K562 (cell line): ENCODE measurements around the gene ANAPC16. TPM values are rescaled to one million over a fixed set of nuclear protein-coding genes. Genes with fewer than 3 reads are reported as not detected.

Source experiments
- ATF1 ChIP-seq, 2 experiments: fragments of 450-650 bp in 1 of 2; IDR thresholded peaks; 2 replicates each; pipeline ENCODE4 v1.6.1; 2016; ENCODE audit warnings: missing compliant biosample characterization in 1 of 2, missing genetic modification characterization in 1 of 2
- CHD2 ChIP-seq: IDR thresholded peaks from 2 replicates; pipeline ENCODE4 v1.6.1; 2011; ENCODE audit warnings: low read depth, low read length
- FOSL1 ChIP-seq: fragments of 200-800 bp; sonication (Bioruptor generic); conservative IDR thresholded peaks from 2 replicates; pipeline ENCODE4 v1.6.1; 2016; ENCODE audit warnings: missing genetic modification characterization, missing compliant biosample characterization
- HEY1 ChIP-seq: fragments of 250-450 bp; sonication (Bioruptor Pico); IDR thresholded peaks from 2 replicates; pipeline ENCODE4 v1.5.0; 2020; ENCODE audit warnings: mild to moderate bottlenecking, moderate library complexity, borderline replicate concordance
- HSF4 ChIP-seq: fragments of 250-450 bp; sonication (Bioruptor Pico); IDR thresholded peaks from 2 replicates; pipeline ENCODE4 v2.1.2; 2022; ENCODE audit warnings: mild to moderate bottlenecking, moderate library complexity, borderline replicate concordance
- IRF2 ChIP-seq: sonication (generic); formaldehyde crosslinking; IDR thresholded peaks from 2 replicates; pipeline ENCODE4 v1.8.1; 2022; ENCODE audit warnings: mild to moderate bottlenecking, missing genetic modification reagents
- KLF6 ChIP-seq: fragments of 250-450 bp; sonication (Bioruptor Pico); IDR thresholded peaks from 2 replicates; pipeline ENCODE4 v1.4.0; 2020; ENCODE audit warnings: mild to moderate bottlenecking, moderate library complexity, borderline replicate concordance
- MECOM ChIP-seq: fragments of 250-450 bp; sonication (Bioruptor Pico); IDR thresholded peaks from 2 replicates; pipeline ENCODE4 v1.8.0; 2022; ENCODE audit warnings: inconsistent platforms
- NONO ChIP-seq, 2 experiments: fragments of 200-400 bp in 1 of 2; fragments of 450-650 bp in 1 of 2; formaldehyde crosslinking in 1 of 2; IDR thresholded peaks; 2 replicates each; pipeline ENCODE4 v1.6.1; 2017; ENCODE audit warnings: low read depth in 2 of 2, mild to moderate bottlenecking in 2 of 2, moderate library complexity in 2 of 2, low read length in 1 of 2
- PBX2 ChIP-seq, 2 experiments: IDR thresholded peaks in 1 of 2; conservative IDR thresholded peaks in 1 of 2; 2 replicates each; pipeline ENCODE4 v1.6.1; 2016; ENCODE audit warnings: low read depth in 2 of 2, mild to moderate bottlenecking in 1 of 2, missing compliant biosample characterization in 1 of 2, missing genetic modification characterization in 1 of 2, moderate library complexity in 1 of 2
- POLR2G ChIP-seq: fragments of 200-400 bp; formaldehyde crosslinking; IDR thresholded peaks from 2 replicates; pipeline ENCODE4 v1.6.1; 2017; ENCODE audit warnings: low read depth, mild to moderate bottlenecking, antibody characterized with exemption, low read length, moderate library complexity
- SPI1 ChIP-seq: IDR thresholded peaks from 2 replicates; pipeline ENCODE4 v1.6.1; 2011; ENCODE audit warnings: low read depth, low read length, control low read depth, borderline replicate concordance
- ZNF165 ChIP-seq: fragments of 250-450 bp; sonication (Bioruptor Pico); IDR thresholded peaks from 2 replicates; pipeline ENCODE4 v1.4.0; 2020; ENCODE audit warnings: borderline replicate concordance
- ZNF174 ChIP-seq: fragments of 250-450 bp; sonication (Bioruptor Pico); IDR thresholded peaks from 2 replicates; pipeline ENCODE4 v1.4.0; 2020; ENCODE audit warnings: mild to moderate bottlenecking
- ZNF217 ChIP-seq: sonication (generic); formaldehyde crosslinking; IDR thresholded peaks from 2 replicates; pipeline ENCODE4 v1.8.0; 2022; ENCODE audit warnings: mild to moderate bottlenecking, missing genetic modification reagents
- polyA plus RNA-seq, 8 experiments: library from polyadenylated mRNA; depleted of rRNA in 4 of 8; stranded (reverse) in 5 of 8; unstranded in 3 of 8; fragments of >200 nt; fragmentation: Nextera tagmentation in 2 of 8; fragmentation: Illumina TruSeq in 1 of 8; extraction: Ambion mirVana in 2 of 8; extraction: Trizol in 1 of 8; gene quantifications; 2 replicates each; pipeline versions ENCODE4 v1.2.1 to v1.2.3, GENCODE V29; 2011 to 2014; ENCODE audit warnings: inconsistent platforms in 1 of 8, missing spikeins in 1 of 8
- total RNA-seq, 7 experiments: library from RNA; depleted of rRNA in 6 of 7; stranded (reverse); fragments of >200 nt in 6 of 7; fragmentation: Illumina TruSeq in 2 of 7; extraction: Trizol in 2 of 7; gene quantifications; 2 replicates each; pipeline versions ENCODE4 v1.2.1 to v1.2.3, GENCODE V29; 2011 to 2021; ENCODE audit warnings: low replicate concordance in 1 of 7
- TF ChIP-seq, protein P1 (sequence below): fragments of 450-650 bp; IDR thresholded peaks from 2 replicates; pipeline ENCODE4 v1.6.1; 2016
- TF ChIP-seq, protein P2 (sequence below): sonication (generic); formaldehyde crosslinking; IDR thresholded peaks from 2 replicates; pipeline ENCODE4 v1.8.0; 2022; ENCODE audit warnings: mild to moderate bottlenecking, missing genetic modification reagents, borderline replicate concordance
- TF ChIP-seq, protein P3 (sequence below): fragments of 250-450 bp; sonication (Bioruptor Pico); IDR thresholded peaks from 2 replicates; pipeline ENCODE4 v1.8.0; 2021; ENCODE audit warnings: borderline replicate concordance, mild to moderate bottlenecking, moderate library complexity; ENCODE audit not compliant: poor library complexity, severe bottlenecking

ANAPC16 gene
- total and polyA plus RNA-seq, 9 of the 15 experiments (the other 6 are each of a cell fraction or from before 2014, with no cell fraction given) = 42.6 to 208 (median 108) TPM

DNA sequence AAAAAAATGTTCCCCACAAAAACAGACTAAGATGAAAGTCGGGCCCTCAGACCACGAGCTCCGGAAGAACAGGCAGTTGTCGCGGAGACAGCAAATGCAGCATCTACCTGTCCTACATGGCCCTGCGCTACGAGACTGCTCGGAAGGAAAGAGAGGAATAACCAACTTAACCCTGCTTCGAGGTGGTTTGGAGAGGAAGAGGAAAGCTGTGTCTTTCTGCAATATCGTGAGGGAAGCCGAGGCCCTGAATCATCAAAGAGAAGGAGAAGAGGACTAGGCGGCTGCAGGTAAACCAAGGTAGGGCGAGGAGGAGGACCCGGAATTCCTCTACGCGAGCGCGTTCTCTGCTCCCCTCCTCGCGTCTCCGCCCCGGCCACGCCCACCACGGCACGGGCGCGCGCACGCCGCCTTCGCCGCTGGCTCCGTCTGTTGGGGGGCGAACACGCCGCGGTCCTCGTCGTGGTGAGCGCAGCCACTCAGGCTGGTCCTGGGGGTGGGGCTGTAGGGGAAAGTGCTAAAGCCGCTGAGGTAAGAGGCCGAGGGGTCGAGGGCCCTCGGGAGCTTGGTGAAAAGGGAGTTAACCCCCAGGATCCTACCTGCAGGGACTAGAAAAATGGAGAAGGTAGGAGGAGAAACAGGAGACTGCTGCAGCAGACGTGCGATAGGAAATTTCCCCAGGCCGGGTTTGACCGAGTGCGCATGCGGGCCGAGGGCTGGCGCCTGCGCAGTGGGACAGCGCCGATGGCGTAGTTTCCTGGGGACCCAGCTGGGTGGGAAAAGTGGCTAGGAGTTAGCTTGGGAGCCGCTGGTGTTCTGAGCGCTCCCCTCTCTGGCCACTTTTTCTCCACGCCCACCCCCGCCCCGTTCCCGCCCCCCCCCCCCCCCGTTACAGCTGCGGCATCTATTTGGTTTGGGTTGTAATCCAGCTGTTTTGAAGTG is at the start of gene ANAPC16, which contains the start of gene ASCC1 (continued):
- TF ChIP-seq PBX2 (CRISPR knock-in tag; IDR thresholded peaks at IDR 0.05; ENCODE audit: low read depth) (no peak), PBX2 (tag; conservative IDR thresholded peaks at IDR 0.05; ENCODE audit: low read depth) (0 out of 2 replicates have a peak, but pooled peaks have one; percentile 15), ATF1 (CRISPR knock-in tag; IDR thresholded peaks at IDR 0.05) (no peak), ATF1 (tag; IDR thresholded peaks at IDR 0.05) (peak; percentile 87), ZNF174 (no peak), NONO (IDR thresholded peaks at IDR 0.05; ENCODE audit: low read depth in 2 of 2, low read length in 1 of 2) (0 out of 4 replicates have a peak, but pooled peaks of 1 of the 2 experiments have one; percentile 42), ZNF165 (CRISPR knock-in tag) (peak; percentile 26; the same call in 1 of the 2 replicates), ZNF217 (no peak), SPI1 (no peak), IRF2 (CRISPR knock-in tag) (no peak), KLF6 (CRISPR knock-in tag) (no peak; the same call in 1 of the 2 replicates), CHD2 (peak; percentile 33; the same call in 1 of the 2 replicates), FOSL1 (tag) (0 out of 2 replicates have a peak, but pooled peaks have one; percentile 40), POLR2G (peak; percentile 99), HSF4 (no peak), MECOM (peak; percentile 77), HEY1 (no peak)
- TF ChIP-seq, protein P1, sequence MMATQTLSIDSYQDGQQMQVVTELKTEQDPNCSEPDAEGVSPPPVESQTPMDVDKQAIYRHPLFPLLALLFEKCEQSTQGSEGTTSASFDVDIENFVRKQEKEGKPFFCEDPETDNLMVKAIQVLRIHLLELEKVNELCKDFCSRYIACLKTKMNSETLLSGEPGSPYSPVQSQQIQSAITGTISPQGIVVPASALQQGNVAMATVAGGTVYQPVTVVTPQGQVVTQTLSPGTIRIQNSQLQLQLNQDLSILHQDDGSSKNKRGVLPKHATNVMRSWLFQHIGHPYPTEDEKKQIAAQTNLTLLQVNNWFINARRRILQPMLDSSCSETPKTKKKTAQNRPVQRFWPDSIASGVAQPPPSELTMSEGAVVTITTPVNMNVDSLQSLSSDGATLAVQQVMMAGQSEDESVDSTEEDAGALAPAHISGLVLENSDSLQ = peak; percentile 49; the same call in 1 of the 2 replicates
- TF ChIP-seq, protein P2, sequence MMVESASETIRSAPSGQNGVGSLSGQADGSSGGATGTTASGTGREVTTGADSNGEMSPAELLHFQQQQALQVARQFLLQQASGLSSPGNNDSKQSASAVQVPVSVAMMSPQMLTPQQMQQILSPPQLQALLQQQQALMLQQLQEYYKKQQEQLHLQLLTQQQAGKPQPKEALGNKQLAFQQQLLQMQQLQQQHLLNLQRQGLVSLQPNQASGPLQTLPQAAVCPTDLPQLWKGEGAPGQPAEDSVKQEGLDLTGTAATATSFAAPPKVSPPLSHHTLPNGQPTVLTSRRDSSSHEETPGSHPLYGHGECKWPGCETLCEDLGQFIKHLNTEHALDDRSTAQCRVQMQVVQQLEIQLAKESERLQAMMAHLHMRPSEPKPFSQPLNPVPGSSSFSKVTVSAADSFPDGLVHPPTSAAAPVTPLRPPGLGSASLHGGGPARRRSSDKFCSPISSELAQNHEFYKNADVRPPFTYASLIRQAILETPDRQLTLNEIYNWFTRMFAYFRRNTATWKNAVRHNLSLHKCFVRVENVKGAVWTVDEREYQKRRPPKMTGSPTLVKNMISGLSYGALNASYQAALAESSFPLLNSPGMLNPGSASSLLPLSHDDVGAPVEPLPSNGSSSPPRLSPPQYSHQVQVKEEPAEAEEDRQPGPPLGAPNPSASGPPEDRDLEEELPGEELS (CRISPR knock-in tag) = 0 out of 2 replicates have a peak, but pooled peaks have one; percentile 14
- TF ChIP-seq, protein P3, sequence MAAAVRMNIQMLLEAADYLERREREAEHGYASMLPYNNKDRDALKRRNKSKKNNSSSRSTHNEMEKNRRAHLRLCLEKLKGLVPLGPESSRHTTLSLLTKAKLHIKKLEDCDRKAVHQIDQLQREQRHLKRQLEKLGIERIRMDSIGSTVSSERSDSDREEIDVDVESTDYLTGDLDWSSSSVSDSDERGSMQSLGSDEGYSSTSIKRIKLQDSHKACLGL = peak; percentile 13
